AG09319 (cell line): Measurements from ENCODE around the gene MRPL49.
"Not testable (repeated sequence)": the region's sequence is repeated elsewhere in the genome, so short reads cannot be mapped to it uniquely, and the experiment has no call there.

ENCODE experiments used
- DNase-seq: peaks from one replicate; pipeline ENCODE4 v3.0.0-alpha.2; 2010; ENCODE audit warnings: low read depth; ENCODE audit errors: extremely low read depth
- TF ChIP-seq, protein P1 (sequence below): IDR thresholded peaks from 2 replicates; pipeline ENCODE4 v1.5.1; 2011; ENCODE audit warnings: low read depth, mild to moderate bottlenecking, inconsistent platforms, low read length, moderate library complexity

The MRPL49 gene

DNA sequence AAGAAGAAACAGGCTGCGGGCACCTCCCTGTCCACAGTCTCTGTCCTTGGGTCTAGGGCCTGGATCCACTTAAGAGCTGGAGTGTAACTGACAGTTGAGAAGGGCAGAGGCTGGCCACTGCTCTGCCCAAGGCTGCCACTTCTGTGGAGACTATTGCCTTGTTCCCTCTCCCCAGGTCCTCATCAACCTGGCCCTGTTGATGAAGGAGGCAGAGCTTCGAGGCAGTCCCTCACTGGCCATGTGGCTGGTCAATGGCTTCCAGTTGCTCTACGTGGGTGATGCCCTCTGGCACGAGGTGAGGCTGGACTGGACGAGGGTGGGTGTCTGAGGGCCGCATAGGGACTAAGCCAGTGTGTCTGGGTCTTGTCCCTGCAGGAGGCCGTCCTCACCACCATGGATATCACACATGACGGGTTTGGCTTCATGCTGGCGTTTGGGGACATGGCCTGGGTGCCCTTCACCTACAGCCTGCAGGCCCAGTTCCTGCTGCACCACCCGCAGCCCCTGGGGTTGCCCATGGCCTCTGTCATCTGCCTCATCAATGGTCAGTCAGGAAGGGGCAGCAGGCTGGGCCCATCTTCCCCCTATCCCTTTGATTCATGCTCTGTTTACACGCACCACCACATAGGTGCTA lies 7.5 kb upstream of the MRPL49 start:
- no peak for DNase-seq
- TF ChIP-seq, protein P1, sequence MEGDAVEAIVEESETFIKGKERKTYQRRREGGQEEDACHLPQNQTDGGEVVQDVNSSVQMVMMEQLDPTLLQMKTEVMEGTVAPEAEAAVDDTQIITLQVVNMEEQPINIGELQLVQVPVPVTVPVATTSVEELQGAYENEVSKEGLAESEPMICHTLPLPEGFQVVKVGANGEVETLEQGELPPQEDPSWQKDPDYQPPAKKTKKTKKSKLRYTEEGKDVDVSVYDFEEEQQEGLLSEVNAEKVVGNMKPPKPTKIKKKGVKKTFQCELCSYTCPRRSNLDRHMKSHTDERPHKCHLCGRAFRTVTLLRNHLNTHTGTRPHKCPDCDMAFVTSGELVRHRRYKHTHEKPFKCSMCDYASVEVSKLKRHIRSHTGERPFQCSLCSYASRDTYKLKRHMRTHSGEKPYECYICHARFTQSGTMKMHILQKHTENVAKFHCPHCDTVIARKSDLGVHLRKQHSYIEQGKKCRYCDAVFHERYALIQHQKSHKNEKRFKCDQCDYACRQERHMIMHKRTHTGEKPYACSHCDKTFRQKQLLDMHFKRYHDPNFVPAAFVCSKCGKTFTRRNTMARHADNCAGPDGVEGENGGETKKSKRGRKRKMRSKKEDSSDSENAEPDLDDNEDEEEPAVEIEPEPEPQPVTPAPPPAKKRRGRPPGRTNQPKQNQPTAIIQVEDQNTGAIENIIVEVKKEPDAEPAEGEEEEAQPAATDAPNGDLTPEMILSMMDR = no peak

DNA sequence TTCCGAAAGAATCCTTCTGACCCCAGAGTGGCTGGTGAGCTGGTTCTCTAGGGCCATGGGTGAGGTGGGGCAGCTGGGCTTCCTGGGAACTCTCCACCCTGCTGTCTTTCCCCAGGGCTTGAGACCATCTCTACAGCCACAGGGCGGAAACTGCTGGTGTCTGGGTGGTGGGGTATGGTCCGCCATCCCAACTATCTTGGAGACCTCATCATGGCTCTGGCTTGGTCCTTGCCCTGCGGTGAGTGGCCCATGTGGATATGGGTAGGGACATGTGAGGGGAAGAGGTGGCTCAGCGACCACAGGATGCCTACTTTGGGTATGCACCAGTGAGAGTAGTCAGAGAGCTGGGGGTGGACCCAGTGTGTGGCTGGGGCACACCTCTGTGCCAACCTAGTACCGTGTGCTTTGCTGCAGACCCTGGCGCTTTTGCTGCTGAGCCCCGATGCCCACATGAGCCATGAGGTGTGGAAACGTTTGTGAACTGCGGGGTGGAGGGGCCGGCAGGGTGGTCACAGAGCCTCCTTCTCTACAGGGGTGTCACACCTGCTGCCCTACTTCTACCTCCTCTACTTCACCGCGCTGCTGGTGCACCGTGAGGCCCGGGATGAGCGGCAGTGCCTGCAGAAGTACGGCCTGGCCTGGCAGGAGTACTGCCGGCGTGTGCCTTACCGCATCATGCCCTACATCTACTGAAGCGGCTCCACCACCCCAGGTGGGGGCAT lies 6.6 kb upstream of the MRPL49 start:
- TF ChIP-seq, protein P1 = no peak

GRCh38 chr11:65116370-65117205 lies 5.5 kb upstream of the MRPL49 start:
- DNase-seq = no peak
- TF ChIP-seq, protein P1 = no peak

More for the DNA sequence above, 6.6 kb upstream of the MRPL49 start:
- no peak for DNase-seq

DNA sequence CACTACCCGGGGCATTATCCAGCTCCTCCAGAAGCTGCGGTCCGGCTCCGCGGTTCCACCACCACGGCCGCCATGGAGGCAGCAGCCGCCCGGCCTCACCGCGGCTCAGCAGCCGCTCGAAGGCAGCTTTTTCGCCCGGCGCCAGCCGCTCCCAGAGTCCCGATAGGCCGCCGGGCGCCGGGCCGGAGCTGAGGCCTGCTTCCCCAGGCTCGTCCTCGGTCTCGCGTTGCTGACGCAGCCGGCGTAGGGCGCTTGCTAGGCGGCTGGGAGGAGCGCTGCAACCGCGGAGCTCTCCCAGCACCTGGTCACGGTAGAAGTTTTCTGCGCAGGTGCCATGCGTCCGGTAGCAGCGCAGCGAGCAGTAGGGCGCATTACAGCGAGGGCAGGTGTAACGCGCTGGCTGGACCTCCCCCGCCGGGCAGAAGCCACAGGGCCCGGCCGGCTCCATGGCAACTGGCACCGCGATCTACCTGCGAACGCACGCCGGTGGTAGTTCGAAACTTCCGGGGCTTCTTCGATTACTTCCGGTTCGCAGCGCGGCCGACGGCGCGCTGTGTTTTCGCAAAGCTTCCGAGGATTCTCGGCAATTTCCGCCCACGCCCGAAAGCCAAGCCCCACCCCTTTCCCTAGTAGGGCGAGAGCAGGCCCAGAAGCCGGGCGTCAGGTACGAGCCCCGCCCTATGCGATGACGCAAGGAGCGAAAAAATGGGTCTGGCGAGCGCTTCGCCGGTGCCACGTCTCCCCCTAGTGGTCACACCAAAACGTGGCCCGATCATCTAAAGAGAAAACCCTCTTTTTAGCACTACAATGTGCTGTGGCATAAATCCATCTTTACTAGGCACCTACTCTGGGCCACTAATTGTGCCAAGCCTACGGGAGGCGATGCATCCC lies 4.7 kb upstream of the MRPL49 start, which contains the start of gene ZNHIT2:
Gene ZNHIT2, minus strand, starts transcription at position 496 of the 891 bp plus-strand sequence. Its CDS starts 48 bp downstream, at position 448.
- TF ChIP-seq, protein P1 = peak; percentile 93
- DNase-seq = peak; percentile 96

DNA sequence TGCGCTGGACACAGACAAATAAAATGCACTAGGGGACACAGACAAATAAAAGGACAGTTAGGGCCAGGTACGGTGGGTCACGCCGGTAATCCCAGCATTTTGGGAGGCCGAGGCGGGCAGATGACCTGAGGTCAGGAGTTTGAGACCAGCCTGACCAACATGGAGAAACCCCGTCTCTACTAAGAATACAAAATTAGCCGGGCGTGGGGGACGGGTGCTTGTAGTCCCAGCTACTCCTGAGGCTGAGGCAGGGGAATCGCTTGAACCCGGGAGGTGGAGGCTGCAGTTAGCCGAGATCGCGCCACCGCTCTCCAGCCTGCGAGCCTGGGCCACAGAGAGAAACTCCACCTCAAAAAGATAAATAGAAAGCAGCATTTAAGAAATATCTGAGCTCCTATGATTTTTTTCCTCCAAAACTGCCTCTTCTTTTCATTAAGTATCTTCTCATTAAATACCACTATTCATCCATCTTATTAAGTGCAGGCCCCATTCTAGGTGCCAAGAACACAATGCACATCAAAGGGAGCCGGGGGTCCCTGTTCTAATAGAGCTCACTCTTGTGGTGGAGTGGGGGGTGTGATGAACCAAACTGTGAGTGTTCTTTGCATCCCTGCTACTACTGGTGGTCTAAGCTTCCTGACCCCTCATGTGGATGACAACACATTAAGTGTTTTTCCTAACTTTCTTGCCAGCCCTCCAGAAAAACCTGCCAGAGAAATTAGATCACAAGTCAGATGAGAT lies 3.9 kb upstream of the MRPL49 start:
- no peak for DNase-seq
- TF ChIP-seq, protein P1 = no peak

DNA sequence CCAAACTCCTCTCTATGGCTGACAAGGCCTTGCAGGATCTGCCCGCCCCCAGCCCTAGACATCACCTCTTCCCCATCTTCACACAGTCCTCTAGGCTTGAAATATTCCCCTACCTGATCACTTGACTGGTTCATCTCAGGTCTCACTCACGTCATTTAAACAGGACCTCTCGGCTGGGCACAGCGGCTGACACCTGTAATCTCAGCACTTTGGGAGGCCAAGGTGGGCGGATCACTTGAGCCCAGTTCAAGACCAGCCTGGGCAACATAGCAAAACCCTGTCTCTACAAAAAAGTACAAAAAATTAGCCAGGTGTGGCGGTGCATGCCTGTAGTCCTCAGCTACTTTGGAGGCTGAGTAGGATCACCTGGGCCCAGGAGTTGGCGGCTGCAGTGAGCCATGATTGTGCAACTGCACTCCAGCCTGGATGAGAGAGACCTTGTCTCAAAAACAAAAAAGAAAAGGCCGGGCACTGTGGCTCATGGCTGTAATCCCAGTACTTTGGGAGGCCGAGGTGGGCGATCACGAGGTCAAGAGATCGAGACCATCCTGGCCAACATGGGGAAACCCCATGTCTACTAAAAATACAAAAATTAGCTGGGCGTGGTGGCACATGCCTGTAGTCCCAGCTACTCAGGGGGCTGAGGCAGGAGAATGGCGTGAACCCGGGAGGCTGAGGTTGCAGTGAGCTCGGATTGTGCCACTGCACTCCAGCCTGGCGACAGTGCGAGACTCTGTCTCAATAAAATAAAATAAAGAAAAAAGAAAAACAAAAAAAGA lies 3.0 kb upstream of the MRPL49 start:
- not testable (repeated sequence) for DNase-seq
